ENCODE results near the gene MRO.

Gene MRO

DNA sequence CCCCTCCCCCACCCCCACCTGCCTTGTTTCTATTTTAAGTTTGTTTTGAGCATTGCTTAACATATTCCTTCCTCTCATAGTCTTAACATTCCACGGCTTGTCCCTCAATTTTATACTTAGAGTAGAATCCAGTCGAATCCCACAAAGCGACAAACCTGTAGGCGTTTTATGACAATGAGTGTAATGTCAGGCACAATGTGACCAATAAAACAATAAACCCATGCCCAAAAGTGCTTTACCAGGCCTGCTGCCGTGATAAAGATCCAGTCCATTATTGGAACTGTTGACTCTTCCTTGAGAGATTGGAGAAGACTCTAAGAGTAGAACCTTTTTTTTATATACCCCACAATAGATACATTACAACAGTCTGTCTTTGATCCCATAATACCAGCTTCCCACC, 6.2 kb upstream of the MRO start:
- DNase-seq (ENCODE audit: low read depth): no peak
- no peak overlapping the region for H3K4me3 ChIP-seq (ENCODE audit: control insufficient read depth, low read depth, low read length)
- TF ChIP-seq, protein P1, sequence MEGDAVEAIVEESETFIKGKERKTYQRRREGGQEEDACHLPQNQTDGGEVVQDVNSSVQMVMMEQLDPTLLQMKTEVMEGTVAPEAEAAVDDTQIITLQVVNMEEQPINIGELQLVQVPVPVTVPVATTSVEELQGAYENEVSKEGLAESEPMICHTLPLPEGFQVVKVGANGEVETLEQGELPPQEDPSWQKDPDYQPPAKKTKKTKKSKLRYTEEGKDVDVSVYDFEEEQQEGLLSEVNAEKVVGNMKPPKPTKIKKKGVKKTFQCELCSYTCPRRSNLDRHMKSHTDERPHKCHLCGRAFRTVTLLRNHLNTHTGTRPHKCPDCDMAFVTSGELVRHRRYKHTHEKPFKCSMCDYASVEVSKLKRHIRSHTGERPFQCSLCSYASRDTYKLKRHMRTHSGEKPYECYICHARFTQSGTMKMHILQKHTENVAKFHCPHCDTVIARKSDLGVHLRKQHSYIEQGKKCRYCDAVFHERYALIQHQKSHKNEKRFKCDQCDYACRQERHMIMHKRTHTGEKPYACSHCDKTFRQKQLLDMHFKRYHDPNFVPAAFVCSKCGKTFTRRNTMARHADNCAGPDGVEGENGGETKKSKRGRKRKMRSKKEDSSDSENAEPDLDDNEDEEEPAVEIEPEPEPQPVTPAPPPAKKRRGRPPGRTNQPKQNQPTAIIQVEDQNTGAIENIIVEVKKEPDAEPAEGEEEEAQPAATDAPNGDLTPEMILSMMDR (IDR thresholded peaks at IDR 0.05; ENCODE audit: control insufficient read depth, insufficient read depth, low read depth, low read length, missing control alignments): no peak

DNA sequence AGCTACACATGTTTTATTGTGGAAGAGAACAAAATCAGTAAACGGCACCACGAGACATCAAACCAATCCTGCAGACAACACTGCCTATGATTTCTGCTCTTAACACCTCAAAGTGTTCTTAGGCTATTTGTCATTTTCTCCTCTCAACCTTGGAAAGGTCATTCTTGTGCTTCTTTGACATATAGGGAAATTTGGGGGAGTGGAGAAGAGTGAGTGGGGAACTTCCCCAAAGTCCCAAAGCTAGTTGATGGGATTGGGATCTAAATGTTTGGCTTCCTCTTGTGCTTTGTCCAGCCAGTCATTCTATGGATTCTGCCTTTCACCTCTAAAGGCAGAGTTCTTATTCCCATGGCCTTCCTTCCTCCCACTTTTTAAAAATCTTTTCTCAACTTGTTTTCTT, 5.8 kb upstream of the MRO start:
- TF ChIP-seq, protein P1 (IDR thresholded peaks at IDR 0.05; ENCODE audit: control insufficient read depth, insufficient read depth, low read depth, low read length, missing control alignments): no peak
- no peak for DNase-seq (ENCODE audit: low read depth)
- H3K4me3 ChIP-seq (ENCODE audit: control insufficient read depth, low read depth, low read length): no peak overlapping the region

DNA sequence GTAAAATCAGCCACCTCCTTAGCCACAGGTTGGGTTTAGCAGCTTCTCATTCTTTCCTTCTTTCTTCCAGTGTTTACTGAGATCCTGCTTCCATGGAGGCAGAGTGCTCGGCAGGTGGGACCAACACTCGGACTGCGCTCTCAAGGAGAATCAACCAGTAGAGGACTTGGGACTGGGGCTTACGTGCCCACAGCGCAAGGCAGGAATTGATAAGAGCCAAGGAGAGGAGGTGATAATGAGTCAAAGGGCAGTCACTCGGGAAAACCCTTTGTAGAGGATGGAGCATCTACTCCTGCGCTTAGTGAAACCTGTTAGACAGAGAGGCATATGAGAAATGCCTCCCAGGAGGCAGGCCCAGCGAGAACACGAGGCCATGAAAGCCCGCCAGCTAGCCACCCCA, 2.9 kb upstream of the MRO start:
- TF ChIP-seq, protein P1 (IDR thresholded peaks at IDR 0.05; ENCODE audit: control insufficient read depth, insufficient read depth, low read depth, low read length, missing control alignments): no peak
- DNase-seq (ENCODE audit: low read depth): no peak
- H3K4me3 ChIP-seq (ENCODE audit: control insufficient read depth, low read depth, low read length): no peak overlapping the region

DNA sequence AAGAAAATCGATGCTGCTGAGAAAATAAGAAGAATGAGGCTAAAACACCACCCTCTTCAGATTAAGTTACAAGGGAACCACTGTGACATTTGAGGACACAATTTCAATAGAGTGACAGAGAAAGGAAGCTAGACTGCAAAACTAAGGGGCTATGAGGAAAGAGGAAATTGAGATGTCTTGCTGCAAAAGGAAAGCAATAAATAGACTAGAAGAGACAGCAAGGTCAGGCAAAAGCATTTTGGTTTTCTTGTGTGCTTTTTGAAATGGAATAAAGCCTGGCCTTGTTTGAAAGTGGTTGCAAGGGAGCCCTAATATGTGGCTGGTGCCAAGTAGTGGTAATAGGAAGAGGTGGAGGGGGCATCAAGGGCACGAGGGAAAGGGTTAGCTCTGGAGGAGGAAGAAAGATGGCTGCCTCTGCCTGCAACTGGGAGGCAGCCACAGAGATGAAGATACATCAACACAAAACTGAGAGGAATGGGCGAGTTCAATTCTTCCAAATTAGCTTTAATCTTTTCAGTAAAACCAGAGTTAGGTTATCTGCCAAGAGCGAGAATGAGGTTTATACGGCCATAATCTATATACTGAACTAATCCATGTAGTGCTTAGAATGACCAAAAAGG, 1.2 kb upstream of the MRO start:
- no peak for DNase-seq (ENCODE audit: low read depth)
- TF ChIP-seq, protein P1 (IDR thresholded peaks at IDR 0.05; ENCODE audit: control insufficient read depth, insufficient read depth, low read depth, low read length, missing control alignments): no peak
- no peak overlapping the region for H3K4me3 ChIP-seq (ENCODE audit: control insufficient read depth, low read depth, low read length)

DNA sequence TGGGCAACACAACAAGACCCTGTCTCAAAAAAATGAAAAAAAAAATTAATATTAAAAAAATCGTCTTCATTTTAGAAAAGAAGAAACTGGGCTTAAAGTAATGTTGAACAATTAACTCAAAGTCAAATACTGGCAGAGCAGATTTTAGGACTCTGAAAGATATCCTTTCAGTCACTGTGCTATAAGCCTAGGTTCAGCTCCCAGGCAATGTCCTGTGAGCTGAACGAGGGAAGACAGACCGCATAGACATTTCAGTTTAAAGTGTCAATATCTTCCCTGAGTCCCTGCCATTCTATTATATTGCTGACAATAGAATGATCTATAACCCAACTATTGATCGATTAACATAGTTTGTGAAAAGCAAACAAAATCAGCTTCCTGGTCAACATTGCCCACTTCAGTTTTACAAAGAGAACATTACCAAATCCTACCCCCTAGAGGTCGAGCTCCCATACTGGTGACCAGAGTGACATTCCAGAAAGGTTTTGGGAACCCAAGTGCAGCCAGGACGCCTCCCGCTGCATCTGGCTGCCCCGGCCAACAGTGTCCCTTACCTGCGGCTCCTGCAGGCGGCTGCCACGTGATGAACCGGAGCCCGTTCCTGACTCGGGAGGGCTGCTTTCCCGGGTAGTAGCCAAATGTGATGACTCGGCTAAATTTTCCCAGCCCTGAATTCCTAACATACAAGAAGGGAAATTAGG, 639 bp downstream of the MRO start:
- no peak for DNase-seq (ENCODE audit: low read depth)
- TF ChIP-seq, protein P1 (IDR thresholded peaks at IDR 0.05; ENCODE audit: control insufficient read depth, insufficient read depth, low read depth, low read length, missing control alignments): no peak
- peak overlapping the region; percentile 27 for H3K4me3 ChIP-seq (ENCODE audit: control insufficient read depth, low read depth, low read length)

DNA sequence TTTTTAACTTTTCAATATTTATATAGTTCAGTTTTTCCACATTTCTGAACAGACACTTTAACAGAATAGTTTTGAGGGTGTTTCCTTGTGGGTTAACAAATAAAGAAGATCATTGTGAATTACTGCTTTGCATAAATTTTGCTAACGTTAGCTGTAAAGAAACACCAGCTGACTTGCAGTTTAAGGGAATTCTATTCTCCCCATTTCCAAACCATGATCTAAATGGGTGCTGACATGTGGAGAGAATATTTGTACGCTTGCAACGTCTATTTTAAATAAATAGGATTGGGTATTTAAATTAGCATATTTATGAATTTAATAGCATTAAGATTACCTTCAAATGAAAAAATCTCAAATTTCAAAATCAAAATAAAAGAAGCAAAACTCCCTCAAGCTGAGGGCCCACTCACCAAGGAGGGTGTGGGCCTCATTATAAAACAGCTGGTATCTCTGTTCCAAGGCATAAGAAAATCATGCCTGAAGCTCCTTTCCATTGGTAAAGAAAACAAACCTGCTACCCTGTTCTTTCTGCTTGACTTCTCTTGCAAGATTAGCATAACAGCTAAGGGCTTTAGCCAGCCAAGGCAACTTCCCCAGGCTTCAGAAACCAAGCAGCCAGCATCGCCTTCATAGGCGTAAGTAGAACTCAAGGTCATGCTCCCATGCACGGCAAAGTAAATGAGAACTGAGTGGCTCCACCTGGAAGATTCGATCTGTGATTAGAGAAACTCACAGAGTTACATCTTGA, 3.2 kb downstream of the MRO start:
- DNase-seq (ENCODE audit: low read depth): no peak
- TF ChIP-seq, protein P1 (IDR thresholded peaks at IDR 0.05; ENCODE audit: control insufficient read depth, insufficient read depth, low read depth, low read length, missing control alignments): no peak
- no peak overlapping the region for H3K4me3 ChIP-seq (ENCODE audit: control insufficient read depth, low read depth, low read length)
